Stimulated activated CD4-positive, alpha-beta T cell treated with anti-CD3 and anti-CD28 coated beads, Interleukin-4, amount 100 ng/mL, for 24 hours (primary cell): ENCODE data around the gene ZNF644.
"Not testable (repeated sequence)": the region's sequence is repeated elsewhere in the genome, so short reads cannot be mapped to it uniquely, and the experiment has no call there.

Source experiments
- DNase-seq: peaks from one replicate; pipeline ENCODE4 v3.0.0-alpha.2; 2020

Gene ZNF644

GRCh38 chr1:90977522-90977921 is 44.3 kb downstream of the ZNF644 start:
- no peak for DNase-seq

- DNase-seq: no peak
Observed at GRCh38 chr1:90973897-90974798, 47.7 kb downstream of the ZNF644 start.

GRCh38 chr1:90970208-90970607 is 51.6 kb downstream of the ZNF644 start:
- DNase-seq: no peak

GRCh38 chr1:90969241-90969640 is 52.6 kb downstream of the ZNF644 start:
- DNase-seq: no peak

- no peak for DNase-seq
Observed at GRCh38 chr1:90964444-90965035, 57.3 kb downstream of the ZNF644 start.

GRCh38 chr1:90963651-90964050 is 58.2 kb downstream of the ZNF644 start:
- no peak for DNase-seq

- no peak for DNase-seq
Observed at GRCh38 chr1:90963236-90963635, 58.6 kb downstream of the ZNF644 start.

- DNase-seq: no peak
Observed at GRCh38 chr1:90959352-90960206, 62.3 kb downstream of the ZNF644 start.

- no peak for DNase-seq
Observed at GRCh38 chr1:90957497-90957896, 64.3 kb downstream of the ZNF644 start.

GRCh38 chr1:90955769-90956168 is 66.1 kb downstream of the ZNF644 start:
- DNase-seq: no peak

GRCh38 chr1:90952906-90953305 is 68.9 kb downstream of the ZNF644 start:
- DNase-seq: no peak

GRCh38 chr1:90951009-90951408 is 70.8 kb downstream of the ZNF644 start:
- DNase-seq: no peak

- no peak for DNase-seq
Observed at GRCh38 chr1:90948301-90948700, 73.5 kb downstream of the ZNF644 start.

GRCh38 chr1:90946630-90947029 is 75.2 kb downstream of the ZNF644 start:
- no peak for DNase-seq

GRCh38 chr1:90945287-90945686 is 76.5 kb downstream of the ZNF644 start:
- no peak for DNase-seq

GRCh38 chr1:90943966-90944365 is 77.9 kb downstream of the ZNF644 start:
- DNase-seq: no peak

GRCh38 chr1:90940746-90941145 is 81.1 kb downstream of the ZNF644 start:
- no peak for DNase-seq

GRCh38 chr1:90936731-90937130 is 85.1 kb downstream of the ZNF644 start:
- no peak for DNase-seq

GRCh38 chr1:90936061-90936460 is 85.8 kb downstream of the ZNF644 start:
- DNase-seq: no peak

- not testable (repeated sequence) for DNase-seq
Observed at GRCh38 chr1:90928231-90928630, 93.6 kb downstream of the ZNF644 start.

- not testable (repeated sequence) for DNase-seq
Observed at GRCh38 chr1:90927674-90928073, 94.2 kb downstream of the ZNF644 start.

GRCh38 chr1:90926971-90927370 is 94.9 kb downstream of the ZNF644 start:
- DNase-seq: no peak
